ENCODE measurements around the gene B4GALNT3.

DNA sequence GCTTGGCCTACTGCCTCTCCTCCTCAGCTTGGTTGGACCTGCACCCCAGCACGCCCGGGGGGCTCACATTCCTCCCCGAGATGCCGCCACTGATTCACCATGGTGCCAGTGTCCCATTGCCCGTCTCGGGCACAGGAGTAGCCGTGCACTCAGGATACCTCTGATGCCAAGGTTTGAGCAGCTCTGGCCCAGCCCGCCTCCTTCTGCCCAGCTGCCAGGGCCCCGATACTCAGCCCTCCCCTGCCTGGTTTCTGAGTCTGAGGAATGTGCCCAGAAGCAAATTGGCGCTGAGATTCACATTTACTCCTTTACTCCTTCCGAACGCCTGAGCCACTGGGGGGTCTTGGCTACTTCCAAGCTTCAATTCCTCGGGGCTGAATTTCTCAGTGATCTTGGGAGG lies 140.0 kb downstream of the B4GALNT3 start:
- TF ChIP-seq, protein P1, sequence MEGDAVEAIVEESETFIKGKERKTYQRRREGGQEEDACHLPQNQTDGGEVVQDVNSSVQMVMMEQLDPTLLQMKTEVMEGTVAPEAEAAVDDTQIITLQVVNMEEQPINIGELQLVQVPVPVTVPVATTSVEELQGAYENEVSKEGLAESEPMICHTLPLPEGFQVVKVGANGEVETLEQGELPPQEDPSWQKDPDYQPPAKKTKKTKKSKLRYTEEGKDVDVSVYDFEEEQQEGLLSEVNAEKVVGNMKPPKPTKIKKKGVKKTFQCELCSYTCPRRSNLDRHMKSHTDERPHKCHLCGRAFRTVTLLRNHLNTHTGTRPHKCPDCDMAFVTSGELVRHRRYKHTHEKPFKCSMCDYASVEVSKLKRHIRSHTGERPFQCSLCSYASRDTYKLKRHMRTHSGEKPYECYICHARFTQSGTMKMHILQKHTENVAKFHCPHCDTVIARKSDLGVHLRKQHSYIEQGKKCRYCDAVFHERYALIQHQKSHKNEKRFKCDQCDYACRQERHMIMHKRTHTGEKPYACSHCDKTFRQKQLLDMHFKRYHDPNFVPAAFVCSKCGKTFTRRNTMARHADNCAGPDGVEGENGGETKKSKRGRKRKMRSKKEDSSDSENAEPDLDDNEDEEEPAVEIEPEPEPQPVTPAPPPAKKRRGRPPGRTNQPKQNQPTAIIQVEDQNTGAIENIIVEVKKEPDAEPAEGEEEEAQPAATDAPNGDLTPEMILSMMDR (conservative IDR thresholded peaks at IDR 0.05; ENCODE audit: low read length): no peak
- no peak for TF ChIP-seq EZH2phosphoT487 (IDR thresholded peaks at IDR 0.05; ENCODE audit: borderline replicate concordance, low read depth, low read length)

Data from OCI-LY7 (cell line).